ENCODE measurements around the gene NHLRC4. TPM values are rescaled to one million over a fixed set of nuclear protein-coding genes. Genes with fewer than 3 reads are reported as not detected.

Gene NHLRC4
- polyA plus RNA-seq, 3 donors: 0.29 to 0.57 (median 0.36) TPM

DNA sequence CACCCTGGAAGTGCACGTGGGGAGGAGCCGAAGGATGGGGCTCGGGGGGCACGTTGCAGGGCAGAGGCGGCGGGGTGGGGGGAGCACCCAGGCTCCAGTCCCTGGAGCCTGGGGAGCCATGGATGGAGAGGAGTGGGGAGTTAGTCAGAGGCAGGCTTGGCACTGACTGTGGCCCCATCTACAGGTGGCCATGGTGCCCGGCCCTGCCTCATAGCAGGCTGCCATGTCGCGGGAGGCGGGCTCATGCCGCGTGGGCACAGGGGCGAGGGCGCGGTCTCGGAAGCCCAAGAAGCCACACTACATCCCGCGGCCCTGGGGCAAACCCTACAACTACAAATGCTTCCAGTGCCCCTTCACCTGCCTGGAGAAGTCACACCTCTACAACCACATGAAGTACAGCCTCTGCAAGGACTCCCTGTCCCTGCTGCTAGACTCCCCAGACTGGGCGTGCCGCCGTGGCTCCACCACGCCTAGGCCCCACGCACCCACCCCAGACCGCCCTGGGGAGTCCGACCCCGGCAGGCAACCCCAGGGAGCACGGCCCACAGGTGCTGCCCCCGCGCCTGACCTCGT is 3.6 kb upstream of the NHLRC4 start:
- H3K4me3 Mint-ChIP-seq: no peak overlapping the region
- Histone ChIP-seq H3K27me3 (ENCODE audit: control insufficient read depth in 2 of 2, insufficient read depth in 2 of 2, low read length in 2 of 2) (peaks cover 7 to 28% of the 10 kb centered on the region in 2 donors), H3K79me2 (ENCODE audit: insufficient read depth, low read length) (no peaks in the 10 kb centered on the region), H3K4me2 (replicated peaks; ENCODE audit: extremely low read depth, low read length, poor library complexity, severe bottlenecking) (no peak overlapping the region), H3K36me3 (replicated peaks in 1 of 2; ENCODE audit: control insufficient read depth in 1 of 2, insufficient read depth in 2 of 2, low read length in 2 of 2) (no peaks in the 10 kb centered on the region), H3K9ac (ENCODE audit: insufficient read depth, low read length, poor library complexity, severe bottlenecking) (no peak overlapping the region), H3K4me1 (ENCODE audit: control insufficient read depth in 1 of 2, insufficient read depth in 2 of 2, low read length in 2 of 2) (peaks cover 11 to 14% of the 10 kb centered on the region in 2 donors), H2AFZ (ENCODE audit: insufficient read depth, low read depth, low read length, poor library complexity, severe bottlenecking) (no peak overlapping the region), H4K20me1 (ENCODE audit: insufficient read depth, low read length) (no peaks in the 10 kb centered on the region), H3K27ac (ENCODE audit: low read depth in 1 of 2, low read length in 2 of 2) (no peak overlapping the region), H3K9me3 (replicated peaks in 1 of 2; ENCODE audit: control insufficient read depth in 1 of 2, insufficient read depth in 1 of 2, low read length in 2 of 2) (no peaks in the 10 kb centered on the region), H3K4me3 (replicated peaks in 1 of 3; ENCODE audit: low read depth in 2 of 3, low read length in 3 of 3) (no peak overlapping the region)
- H3K4me1 Mint-ChIP-seq: peaks cover 10% of the 10 kb centered on the region
- 91% methylated on average over 16 of the region's 30 CpGs for WGBS (ENCODE audit: insufficient coverage)
- H3K27me3 Mint-ChIP-seq (ENCODE audit: low read depth in 3 of 3): peaks cover 24 to 35% (median 34%) of the 10 kb centered on the region in 3 donors
- no peak for DNase-seq
- H3K9me3 Mint-ChIP-seq: peaks cover 0 to 3% (median 1%) of the 10 kb centered on the region in 7 donors
- no peaks in the 10 kb centered on the region for H3K36me3 Mint-ChIP-seq
- TF ChIP-seq, protein P1, sequence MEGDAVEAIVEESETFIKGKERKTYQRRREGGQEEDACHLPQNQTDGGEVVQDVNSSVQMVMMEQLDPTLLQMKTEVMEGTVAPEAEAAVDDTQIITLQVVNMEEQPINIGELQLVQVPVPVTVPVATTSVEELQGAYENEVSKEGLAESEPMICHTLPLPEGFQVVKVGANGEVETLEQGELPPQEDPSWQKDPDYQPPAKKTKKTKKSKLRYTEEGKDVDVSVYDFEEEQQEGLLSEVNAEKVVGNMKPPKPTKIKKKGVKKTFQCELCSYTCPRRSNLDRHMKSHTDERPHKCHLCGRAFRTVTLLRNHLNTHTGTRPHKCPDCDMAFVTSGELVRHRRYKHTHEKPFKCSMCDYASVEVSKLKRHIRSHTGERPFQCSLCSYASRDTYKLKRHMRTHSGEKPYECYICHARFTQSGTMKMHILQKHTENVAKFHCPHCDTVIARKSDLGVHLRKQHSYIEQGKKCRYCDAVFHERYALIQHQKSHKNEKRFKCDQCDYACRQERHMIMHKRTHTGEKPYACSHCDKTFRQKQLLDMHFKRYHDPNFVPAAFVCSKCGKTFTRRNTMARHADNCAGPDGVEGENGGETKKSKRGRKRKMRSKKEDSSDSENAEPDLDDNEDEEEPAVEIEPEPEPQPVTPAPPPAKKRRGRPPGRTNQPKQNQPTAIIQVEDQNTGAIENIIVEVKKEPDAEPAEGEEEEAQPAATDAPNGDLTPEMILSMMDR (IDR thresholded peaks at IDR 0.05): no peak
- intact Hi-C loops (cut with micrococcal nuclease): no loop called here
- no peak overlapping the region for H3K27ac Mint-ChIP-seq

DNA sequence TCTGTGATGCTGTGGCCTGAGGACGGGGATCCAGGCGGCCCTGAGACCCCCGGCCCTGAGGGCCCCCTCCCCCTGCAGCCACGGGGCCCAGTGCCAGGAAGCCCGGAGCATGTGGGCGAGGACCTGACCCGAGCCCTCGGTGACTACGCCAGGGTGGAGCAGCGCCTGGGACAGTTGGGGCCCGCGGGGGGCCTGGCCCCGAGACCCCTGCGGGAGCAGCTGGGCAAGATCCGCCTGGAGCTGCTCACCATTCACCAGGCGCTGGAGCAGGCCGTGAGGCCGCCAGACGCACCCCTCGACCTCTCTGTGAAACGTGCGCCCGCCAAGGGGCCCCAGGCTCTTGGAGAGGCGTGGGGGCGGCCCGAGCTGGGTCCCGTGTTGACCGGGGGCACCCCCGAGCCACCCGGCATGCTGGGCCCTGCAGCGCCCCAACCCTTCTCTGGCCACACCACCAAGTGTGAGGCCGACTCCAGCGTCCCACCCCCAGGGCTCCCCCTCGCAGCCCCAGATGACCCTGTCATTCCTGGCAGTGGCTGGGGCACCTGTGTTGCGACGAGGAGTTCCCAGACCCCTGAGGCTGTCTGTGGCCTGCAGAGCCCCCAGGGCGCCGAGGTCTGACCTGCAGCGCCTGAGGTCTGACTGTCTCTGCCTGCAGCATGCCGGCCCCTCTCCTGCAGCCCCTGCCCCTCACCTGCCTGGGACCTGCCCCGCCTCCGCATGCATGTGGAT is 2.0 kb upstream of the NHLRC4 start:
- Histone ChIP-seq H3K4me3 (replicated peaks in 1 of 3; ENCODE audit: low read depth in 2 of 3, low read length in 3 of 3) (no peak overlapping the region), H4K20me1 (ENCODE audit: insufficient read depth, low read length) (no peaks in the 10 kb centered on the region), H3K36me3 (replicated peaks in 1 of 2; ENCODE audit: control insufficient read depth in 1 of 2, insufficient read depth in 2 of 2, low read length in 2 of 2) (no peaks in the 10 kb centered on the region), H2AFZ (ENCODE audit: insufficient read depth, low read depth, low read length, poor library complexity, severe bottlenecking) (no peak overlapping the region), H3K27ac (ENCODE audit: low read depth in 1 of 2, low read length in 2 of 2) (no peak overlapping the region), H3K79me2 (ENCODE audit: insufficient read depth, low read length) (no peaks in the 10 kb centered on the region), H3K27me3 (ENCODE audit: control insufficient read depth in 2 of 2, insufficient read depth in 2 of 2, low read length in 2 of 2) (peaks cover 5 to 12% of the 10 kb centered on the region in 2 donors), H3K9me3 (replicated peaks in 1 of 2; ENCODE audit: control insufficient read depth in 1 of 2, insufficient read depth in 1 of 2, low read length in 2 of 2) (no peaks in the 10 kb centered on the region), H3K4me1 (ENCODE audit: control insufficient read depth in 1 of 2, insufficient read depth in 2 of 2, low read length in 2 of 2) (peaks cover 18 to 26% of the 10 kb centered on the region in 2 donors), H3K4me2 (replicated peaks; ENCODE audit: extremely low read depth, low read length, poor library complexity, severe bottlenecking) (no peak overlapping the region), H3K9ac (ENCODE audit: insufficient read depth, low read length, poor library complexity, severe bottlenecking) (no peak overlapping the region)
- intact Hi-C loops (cut with micrococcal nuclease): no loop called here
- TF ChIP-seq, protein P1 (IDR thresholded peaks at IDR 0.05): no peak
- H3K27ac Mint-ChIP-seq: no peak overlapping the region
- H3K9me3 Mint-ChIP-seq: peaks cover 0 to 2% (median 0%) of the 10 kb centered on the region in 7 donors
- H3K36me3 Mint-ChIP-seq: no peaks in the 10 kb centered on the region
- no peak overlapping the region for H3K4me3 Mint-ChIP-seq
- WGBS (ENCODE audit: insufficient coverage): 93% methylated on average over 41 of the region's 42 CpGs
- no peak for DNase-seq
- H3K4me1 Mint-ChIP-seq: peaks cover 16% of the 10 kb centered on the region
- H3K27me3 Mint-ChIP-seq (ENCODE audit: low read depth in 3 of 3): peaks cover 11 to 19% (median 19%) of the 10 kb centered on the region in 3 donors

Data from CD14-positive monocyte (primary cell).